Stomach smooth muscle (tissue), 2 donors: ENCODE data around the gene GFPT2.

Source experiments
- H3K27ac ChIP-seq: one replicate; pipeline ENCODE4 v1.7.0; 2013; ENCODE audit warnings: mild to moderate bottlenecking, low read length, inconsistent platforms
- H3K27me3 ChIP-seq, 2 donors: one replicate each; pipeline ENCODE4 v1.7.0; 2013; ENCODE audit warnings: low read length in 2 of 2; ENCODE audit not compliant: insufficient read depth in 2 of 2, control insufficient read depth in 1 of 2
- H3K36me3 ChIP-seq, 2 donors: one replicate each; pipeline ENCODE4 v1.7.0; 2013; ENCODE audit warnings: low read length in 2 of 2; ENCODE audit not compliant: control insufficient read depth in 2 of 2, insufficient read depth in 2 of 2
- H3K4me1 ChIP-seq: one replicate; pipeline ENCODE4 v1.7.0; 2013; ENCODE audit warnings: low read length; ENCODE audit not compliant: control insufficient read depth, insufficient read depth
- H3K4me3 ChIP-seq, 2 donors: one replicate each; pipeline ENCODE4 v1.7.0; 2013; ENCODE audit warnings: low read length in 2 of 2
- H3K9ac ChIP-seq, 2 donors: one replicate each; pipeline ENCODE4 v1.7.0; 2013; ENCODE audit warnings: low read length in 2 of 2, mild to moderate bottlenecking in 1 of 2
- H3K9me3 ChIP-seq, 2 donors: one replicate each; pipeline ENCODE4 v1.7.0; 2013; ENCODE audit warnings: low read length in 2 of 2; ENCODE audit not compliant: control insufficient read depth in 2 of 2
- donor health status: healthy.
- donor health status: Pancreatic carcinoma.

GFPT2 gene

GRCh38 chr5:180294411-180294810, 58.7 kb downstream of the GFPT2 start:
- no peaks in the 10 kb centered on the region for H3K36me3 ChIP-seq
- H3K9me3 ChIP-seq, result no peaks in the 10 kb centered on the region
- peaks cover 24% of the 10 kb centered on the region for H3K4me1 ChIP-seq
- no peak overlapping the region for H3K4me3 ChIP-seq
- H3K27me3 ChIP-seq, result no peaks in the 10 kb centered on the region
- H3K9ac ChIP-seq, result peak overlapping the region in 1 of 2 donors; percentile 2
- H3K27ac ChIP-seq, result no peak overlapping the region

GRCh38 chr5:180291943-180292831, 60.9 kb downstream of the GFPT2 start, which contains the start of gene MAPK9:
TSS of gene MAPK9 (minus strand) at chr5:180292083. CDS start at chr5:180280561, 11,522 bp downstream.
- Histone ChIP-seq H3K4me3 (peak within 1 kb of the TSS; percentile 67 to 83), H3K36me3 (no peaks in the 10 kb centered on the region), H3K27ac (peak within 1 kb of the TSS; percentile 55), H3K9me3 (no peaks in the 10 kb centered on the region), H3K4me1 (peaks cover 24% of the 10 kb centered on the region), H3K27me3 (no peaks in the 10 kb centered on the region), H3K9ac (peak within 1 kb of the TSS; percentile 64 to 73)

DNA sequence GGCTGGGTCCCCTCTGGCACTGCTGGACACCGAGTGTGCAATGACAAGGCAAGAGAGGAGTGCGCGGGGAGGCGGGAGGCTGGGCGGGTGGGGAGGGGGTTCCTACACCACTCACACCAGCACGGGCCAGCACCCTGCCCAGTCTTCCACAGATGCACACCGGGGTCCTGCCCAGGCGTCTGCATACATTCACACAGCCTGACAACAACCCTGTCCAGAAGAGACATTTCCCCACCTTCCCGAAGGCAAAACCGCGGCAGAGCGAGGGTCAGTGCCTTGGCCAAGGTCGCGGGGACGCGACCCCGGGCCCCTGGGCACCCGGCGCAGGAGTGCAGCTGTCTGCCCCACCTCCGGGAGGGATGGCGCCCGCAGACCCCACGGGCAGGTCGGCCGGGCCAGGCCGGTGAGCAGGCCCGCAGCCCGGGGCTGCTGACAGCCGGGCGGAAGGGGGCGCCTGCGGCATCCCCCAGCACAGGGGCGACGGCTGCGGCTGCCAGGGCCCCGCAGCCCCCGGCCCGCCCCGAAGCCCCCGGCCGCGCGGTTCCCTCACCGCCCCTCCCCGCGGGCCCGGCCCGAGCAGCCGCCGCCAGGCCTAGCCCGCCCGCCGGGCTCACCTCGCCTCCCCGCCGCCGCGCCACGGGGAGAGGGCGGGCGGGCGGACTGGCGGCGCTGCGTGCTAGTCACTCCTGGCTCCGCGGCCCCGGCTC, 61.7 kb downstream of the GFPT2 start:
- no peaks in the 10 kb centered on the region for H3K9me3 ChIP-seq
- no peaks in the 10 kb centered on the region for H3K36me3 ChIP-seq
- H3K4me1 ChIP-seq, result peaks cover 24% of the 10 kb centered on the region
- H3K27me3 ChIP-seq, result no peaks in the 10 kb centered on the region
- H3K4me3 ChIP-seq, result peak overlapping the region; percentile 67 to 81
- H3K9ac ChIP-seq, result peak overlapping the region; percentile 64 to 73
- H3K27ac ChIP-seq, result no peak overlapping the region

- Histone ChIP-seq H3K36me3 (no peaks in the 10 kb centered on the region), H3K27me3 (no peaks in the 10 kb centered on the region), H3K9ac (peak overlapping the region in 1 of 2 donors; percentile 60), H3K4me1 (peaks cover 24% of the 10 kb centered on the region), H3K9me3 (no peaks in the 10 kb centered on the region), H3K4me3 (peak overlapping the region; percentile 67 to 81), H3K27ac (no peak overlapping the region)
These were observed 62.4 kb downstream of the GFPT2 start for GRCh38 chr5:180290568-180291233.

DNA sequence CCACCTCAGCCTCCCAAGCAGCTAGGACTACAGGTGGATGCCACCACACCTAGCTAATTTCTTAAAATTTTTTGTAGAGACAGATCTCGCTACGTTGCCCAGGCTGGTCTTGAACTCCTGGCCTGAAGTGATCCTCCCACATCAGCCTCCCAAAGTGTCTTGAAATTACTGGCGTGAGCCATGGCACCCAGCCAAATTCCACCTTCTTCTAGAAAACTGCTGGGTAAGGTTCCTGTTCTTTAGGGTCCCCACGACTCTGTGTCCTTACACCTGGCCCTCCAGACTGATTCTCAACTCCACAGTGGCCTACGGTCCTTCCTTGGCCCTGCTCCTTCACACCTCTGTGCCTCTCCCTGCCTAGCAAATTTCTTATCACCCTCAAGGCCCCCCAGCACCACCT, 63.2 kb downstream of the GFPT2 start:
- Histone ChIP-seq H3K36me3 (no peaks in the 10 kb centered on the region), H3K27ac (no peak overlapping the region), H3K9me3 (no peaks in the 10 kb centered on the region), H3K4me3 (no peak overlapping the region), H3K9ac (no peak overlapping the region), H3K27me3 (no peaks in the 10 kb centered on the region), H3K4me1 (peaks cover 24% of the 10 kb centered on the region)

DNA sequence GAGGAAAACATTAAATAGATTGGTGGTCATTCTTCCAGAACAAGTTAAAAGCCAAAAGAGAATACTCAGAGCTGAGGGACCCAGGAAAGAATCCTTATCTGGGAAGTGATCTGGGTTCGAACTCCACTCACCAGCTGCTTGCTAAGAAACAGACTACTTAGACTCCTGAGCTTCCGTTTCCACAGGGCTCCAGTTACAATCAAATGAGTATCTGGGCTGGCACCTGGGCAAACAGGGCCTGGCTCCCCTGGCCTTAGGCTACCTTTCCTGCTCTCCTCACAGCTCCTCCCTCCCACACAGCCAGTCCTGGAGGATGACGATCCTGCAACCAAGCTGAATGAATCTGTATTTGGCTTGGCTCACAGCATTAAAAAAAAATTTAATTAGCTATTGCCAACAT, 63.7 kb downstream of the GFPT2 start:
- Histone ChIP-seq H3K4me3 (no peak overlapping the region), H3K27me3 (no peaks in the 10 kb centered on the region), H3K27ac (no peak overlapping the region)

GRCh38 chr5:180287868-180288267, 65.3 kb downstream of the GFPT2 start:
- Histone ChIP-seq H3K9me3 (no peaks in the 10 kb centered on the region), H3K9ac (peak overlapping the region in 1 of 2 donors; percentile 22), H3K4me1 (peaks cover 15% of the 10 kb centered on the region), H3K4me3 (no peak overlapping the region), H3K27me3 (no peaks in the 10 kb centered on the region), H3K36me3 (peaks cover 0 to 6% of the 10 kb centered on the region in 2 donors), H3K27ac (no peak overlapping the region)

More for the DNA sequence above, 63.7 kb downstream of the GFPT2 start:
- Histone ChIP-seq H3K4me1 (peaks cover 24% of the 10 kb centered on the region), H3K9me3 (no peaks in the 10 kb centered on the region), H3K36me3 (no peaks in the 10 kb centered on the region), H3K9ac (no peak overlapping the region)

- H3K27me3 ChIP-seq, result no peaks in the 10 kb centered on the region
- no peak overlapping the region for H3K4me3 ChIP-seq
- H3K4me1 ChIP-seq, result peaks cover 10% of the 10 kb centered on the region
- no peak overlapping the region for H3K27ac ChIP-seq
- no peak overlapping the region for H3K9ac ChIP-seq
- no peaks in the 10 kb centered on the region for H3K9me3 ChIP-seq
- peaks cover 0 to 10% of the 10 kb centered on the region in 2 donors for H3K36me3 ChIP-seq
These were observed 65.7 kb downstream of the GFPT2 start for GRCh38 chr5:180287404-180287803.

DNA sequence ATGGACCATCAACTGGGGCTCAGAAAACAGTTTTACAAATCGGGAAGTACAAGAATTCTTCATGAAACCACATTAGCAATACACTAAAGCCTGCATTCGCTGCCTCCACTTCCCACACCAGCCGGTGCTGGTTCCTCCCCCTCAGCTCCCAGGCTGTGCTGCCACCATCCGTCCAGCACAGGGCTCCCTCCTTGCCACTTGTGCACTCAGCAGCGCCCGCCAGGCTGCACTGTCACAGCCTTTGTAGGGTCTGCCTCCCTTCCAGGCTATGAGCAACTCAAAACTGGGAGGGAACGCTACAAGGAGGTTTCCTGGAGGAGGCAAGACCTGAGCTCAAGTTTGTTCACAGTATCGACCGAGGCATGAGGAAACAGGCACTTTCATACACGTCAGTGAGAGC, 69.0 kb downstream of the GFPT2 start:
- Histone ChIP-seq H3K4me3 (no peak overlapping the region), H3K36me3 (peaks cover 4 to 25% of the 10 kb centered on the region in 2 donors), H3K9me3 (no peaks in the 10 kb centered on the region), H3K4me1 (no peaks in the 10 kb centered on the region), H3K9ac (no peak overlapping the region), H3K27ac (no peak overlapping the region), H3K27me3 (no peaks in the 10 kb centered on the region)

GRCh38 chr5:180283026-180283615, 70.0 kb downstream of the GFPT2 start:
- Histone ChIP-seq H3K27ac (no peak overlapping the region), H3K27me3 (no peaks in the 10 kb centered on the region), H3K36me3 (peaks cover 4 to 26% of the 10 kb centered on the region in 2 donors), H3K4me1 (no peaks in the 10 kb centered on the region), H3K4me3 (no peak overlapping the region), H3K9ac (no peak overlapping the region), H3K9me3 (no peaks in the 10 kb centered on the region)
